Calu3 (cell line): Measurements from ENCODE around the gene SLFNL1. TPM values are rescaled to one million over a fixed set of nuclear protein-coding genes. Genes with fewer than 3 reads are reported as not detected.

Experiments
- BruUV-seq: library from RNA; stranded (reverse); fragments of 400-500 nt; replicated peaks from 2 replicates; lab custom pipeline; 2021; lab: Mats Ljungman, UMichigan
- CTCF ChIA-PET: fragments of 300-600 bp; sonication (Branson Sonifier 250); formaldehyde crosslinking; loops from one replicate; lab custom pipeline; 2022; ENCODE audit warnings: antibody characterized with exemption; lab: Charles Lee
- DNase-seq: peaks from one replicate; pipeline ENCODE4 v3.0.0; 2022
- H3K27ac Mint-ChIP-seq: one replicate; pipeline ENCODE4 v1.8.0; 2022; ENCODE audit warnings: mixed read lengths; ENCODE audit not compliant: unreplicated experiment
- H3K27me3 Mint-ChIP-seq: one replicate; pipeline ENCODE4 v1.8.0; 2022; ENCODE audit warnings: mixed read lengths; ENCODE audit not compliant: unreplicated experiment
- H3K36me3 Mint-ChIP-seq: one replicate; pipeline ENCODE4 v1.8.0; 2022; ENCODE audit warnings: mild to moderate bottlenecking, moderate library complexity, mixed read lengths; ENCODE audit not compliant: insufficient read depth, unreplicated experiment
- H3K4me1 Mint-ChIP-seq: one replicate; pipeline ENCODE4 v1.8.0; 2022; ENCODE audit warnings: mild to moderate bottlenecking, low read depth, mixed read lengths; ENCODE audit not compliant: unreplicated experiment
- H3K4me3 Mint-ChIP-seq: one replicate; pipeline ENCODE4 v1.8.0; 2022; ENCODE audit warnings: mild to moderate bottlenecking, low read depth, moderate library complexity, mixed read lengths; ENCODE audit not compliant: unreplicated experiment
- H3K9me3 Mint-ChIP-seq: one replicate; pipeline ENCODE4 v1.8.0; 2022; ENCODE audit warnings: low read depth, mixed read lengths; ENCODE audit not compliant: unreplicated experiment
- intact Hi-C: fragments of 100-400 bp; cut with micrococcal nuclease; formaldehyde crosslinking; loops from one replicate; pipeline ENCODE4 v1.10.0; 2022; ENCODE audit not compliant: unreplicated experiment
- total RNA-seq: library from RNA; stranded (reverse); gene quantifications from 2 replicates; pipeline ENCODE4 v1.2.3, GENCODE V29; 2022
- TF ChIP-seq, protein P1 (sequence below): fragments of 200-600 bp; IDR thresholded peaks from one replicate; pipeline ENCODE4 v1.8.0; 2022; ENCODE audit warnings: antibody characterized with exemption; ENCODE audit not compliant: unreplicated experiment

Gene SLFNL1
- total RNA-seq, 1 experiment from 2014 or later: 0.52 TPM

DNA sequence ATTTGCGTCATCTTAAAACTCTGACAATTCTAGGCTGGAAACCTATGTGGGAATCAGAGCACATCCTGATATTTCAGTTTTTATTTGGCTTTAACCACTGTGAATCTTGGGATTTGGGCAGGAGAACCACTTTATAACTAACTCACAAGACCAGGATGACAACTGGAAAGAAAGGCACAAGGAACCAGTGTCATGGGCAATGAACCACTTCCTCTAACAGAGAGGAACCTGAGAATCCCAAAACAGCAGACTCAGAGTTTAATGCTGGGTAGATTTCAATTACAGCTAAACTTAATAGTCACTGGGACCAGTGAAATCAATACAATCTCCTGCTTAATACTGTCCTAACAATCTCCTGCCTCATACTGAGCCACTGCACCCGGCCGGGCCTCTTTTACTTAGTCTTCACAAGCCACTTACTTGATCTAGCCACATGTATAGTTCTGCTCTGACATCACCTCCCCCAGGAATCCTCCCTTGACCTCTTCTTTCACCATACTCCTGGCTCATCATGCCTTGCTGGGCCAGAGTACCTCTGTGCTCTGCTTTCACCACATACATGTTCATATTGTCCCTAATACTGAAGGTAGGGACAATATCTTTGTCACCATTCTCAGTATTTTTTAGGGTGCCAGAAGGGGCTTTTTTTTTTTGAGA, 20.2 kb upstream of the SLFNL1 start:
- no peak for DNase-seq

DNA sequence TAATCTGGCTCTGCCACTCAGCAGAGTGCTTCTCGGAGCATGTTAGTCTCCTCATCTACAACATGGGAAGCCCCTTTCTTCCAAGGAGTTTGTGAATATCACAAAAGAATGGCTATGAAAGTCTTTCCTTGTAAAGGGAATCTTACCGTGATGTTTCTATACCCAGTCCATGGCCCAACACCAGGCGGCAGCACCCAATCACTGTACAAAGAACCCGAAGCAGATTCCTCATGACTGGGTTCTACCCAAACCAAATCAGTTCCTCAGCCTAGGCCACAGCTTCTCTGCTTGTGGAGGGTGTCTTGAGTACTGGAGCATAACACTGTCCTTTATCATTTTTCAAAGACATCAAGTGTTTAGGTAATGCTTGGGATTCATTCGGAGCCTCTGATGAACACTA, 16.6 kb upstream of the SLFNL1 start:
- Mint-ChIP-seq H3K27me3 (no peaks in the 10 kb centered on the region), H3K9me3 (no peaks in the 10 kb centered on the region), H3K4me3 (no peak overlapping the region), H3K27ac (no peak overlapping the region), H3K36me3 (peaks cover 5% of the 10 kb centered on the region), H3K4me1 (no peaks in the 10 kb centered on the region)
- CTCF ChIA-PET: no interaction called here
- TF ChIP-seq, protein P1, sequence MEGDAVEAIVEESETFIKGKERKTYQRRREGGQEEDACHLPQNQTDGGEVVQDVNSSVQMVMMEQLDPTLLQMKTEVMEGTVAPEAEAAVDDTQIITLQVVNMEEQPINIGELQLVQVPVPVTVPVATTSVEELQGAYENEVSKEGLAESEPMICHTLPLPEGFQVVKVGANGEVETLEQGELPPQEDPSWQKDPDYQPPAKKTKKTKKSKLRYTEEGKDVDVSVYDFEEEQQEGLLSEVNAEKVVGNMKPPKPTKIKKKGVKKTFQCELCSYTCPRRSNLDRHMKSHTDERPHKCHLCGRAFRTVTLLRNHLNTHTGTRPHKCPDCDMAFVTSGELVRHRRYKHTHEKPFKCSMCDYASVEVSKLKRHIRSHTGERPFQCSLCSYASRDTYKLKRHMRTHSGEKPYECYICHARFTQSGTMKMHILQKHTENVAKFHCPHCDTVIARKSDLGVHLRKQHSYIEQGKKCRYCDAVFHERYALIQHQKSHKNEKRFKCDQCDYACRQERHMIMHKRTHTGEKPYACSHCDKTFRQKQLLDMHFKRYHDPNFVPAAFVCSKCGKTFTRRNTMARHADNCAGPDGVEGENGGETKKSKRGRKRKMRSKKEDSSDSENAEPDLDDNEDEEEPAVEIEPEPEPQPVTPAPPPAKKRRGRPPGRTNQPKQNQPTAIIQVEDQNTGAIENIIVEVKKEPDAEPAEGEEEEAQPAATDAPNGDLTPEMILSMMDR: no peak
- no peak for DNase-seq
- BruUV-seq: no TSS peak
- intact Hi-C loops: loop anchor here (10.0 kb wide), 1 partner anchor 87 kb away; no protein-coding TSS in a partner anchor

More for the DNA sequence above, 20.2 kb upstream of the SLFNL1 start:
- CTCF ChIA-PET: no interaction called here
- Mint-ChIP-seq H3K9me3 (no peaks in the 10 kb centered on the region), H3K4me3 (no peak overlapping the region), H3K27ac (no peak overlapping the region), H3K36me3 (peaks cover under 1% of the 10 kb centered on the region), H3K27me3 (no peaks in the 10 kb centered on the region), H3K4me1 (peaks cover 17% of the 10 kb centered on the region)
- BruUV-seq: no TSS peak
- intact Hi-C loops: no loop called here
- TF ChIP-seq, protein P1: no peak

DNA sequence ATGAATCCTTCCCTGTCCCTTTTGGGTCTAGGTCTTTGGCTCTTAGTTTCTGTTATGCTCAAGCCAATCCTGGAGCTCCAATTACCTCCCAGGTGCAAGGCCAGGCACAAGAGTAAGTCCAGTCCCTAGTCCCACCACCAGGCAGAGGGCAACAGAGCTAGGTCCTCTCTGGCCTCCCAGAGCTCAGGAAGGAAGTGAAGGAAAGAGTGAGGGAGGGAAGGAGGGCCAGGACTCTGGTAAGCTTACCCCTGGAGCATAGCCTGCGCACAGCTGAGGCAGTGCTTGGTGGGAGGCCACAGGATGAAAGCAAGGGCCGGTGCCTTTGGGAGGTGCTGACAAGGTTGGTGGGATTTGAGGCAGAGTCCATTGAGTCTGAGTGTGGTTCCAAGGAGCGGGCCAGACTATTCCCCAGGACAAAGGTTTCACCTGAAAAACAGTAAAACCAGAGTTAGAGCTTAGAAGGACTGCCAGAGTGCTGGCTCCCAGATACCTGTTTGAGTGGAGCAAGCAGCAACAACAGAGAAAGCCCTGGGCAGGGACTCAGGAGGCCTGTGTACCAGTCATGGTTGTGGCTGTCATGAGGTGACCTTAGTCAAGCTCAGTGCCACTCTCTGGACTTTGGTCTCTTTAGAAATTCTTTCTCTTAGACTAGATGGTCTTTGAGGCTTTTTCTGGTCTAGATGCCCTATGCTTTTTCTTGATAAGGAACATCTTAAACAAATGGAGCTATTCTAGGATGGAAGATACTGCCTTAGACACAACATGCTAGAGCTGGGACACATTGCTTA, 15.8 kb upstream of the SLFNL1 start:
- H3K27me3 Mint-ChIP-seq: no peaks in the 10 kb centered on the region
- H3K27ac Mint-ChIP-seq: no peak overlapping the region
- BruUV-seq: no TSS peak
- TF ChIP-seq, protein P1: no peak
- no peaks in the 10 kb centered on the region for H3K4me1 Mint-ChIP-seq
- intact Hi-C loops: loop anchor here (10.0 kb wide), 1 partner anchor 87 kb away; no protein-coding TSS in a partner anchor
- no peaks in the 10 kb centered on the region for H3K9me3 Mint-ChIP-seq
- H3K36me3 Mint-ChIP-seq: peaks cover 8% of the 10 kb centered on the region
- CTCF ChIA-PET: interaction anchor here (0.6 kb wide), 2 partner anchors 10 to 440 kb away, joined by 6 read pairs; no protein-coding TSS in a partner anchor
- no peak overlapping the region for H3K4me3 Mint-ChIP-seq
- DNase-seq: no peak

DNA sequence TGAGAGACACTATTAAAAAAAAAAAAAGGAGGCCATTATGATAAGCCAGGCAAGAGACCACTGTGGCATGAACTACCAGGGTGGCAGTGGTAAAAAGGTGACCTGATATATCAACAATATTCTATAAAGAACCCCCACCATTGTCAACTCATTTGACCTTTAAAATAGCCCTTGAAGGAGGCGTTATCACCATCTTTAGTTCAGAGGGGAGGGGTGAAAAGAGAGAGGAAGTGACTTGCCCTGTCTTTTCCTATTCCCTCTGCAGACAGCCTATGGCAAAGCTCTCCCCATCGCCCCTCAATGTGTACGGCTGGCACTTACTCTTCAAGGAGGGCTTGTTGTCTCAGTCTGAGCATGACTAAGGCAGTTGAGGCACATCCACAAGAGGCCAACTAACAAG, 11.7 kb upstream of the SLFNL1 start:
- no peaks in the 10 kb centered on the region for H3K9me3 Mint-ChIP-seq
- no peaks in the 10 kb centered on the region for H3K27me3 Mint-ChIP-seq
- DNase-seq: no peak
- intact Hi-C loops: loop anchor here (10.0 kb wide), 1 partner anchor 92 kb away; no protein-coding TSS in a partner anchor
- peaks cover 23% of the 10 kb centered on the region for H3K36me3 Mint-ChIP-seq
- H3K4me1 Mint-ChIP-seq: no peaks in the 10 kb centered on the region
- BruUV-seq: no TSS peak
- H3K27ac Mint-ChIP-seq: no peak overlapping the region
- TF ChIP-seq, protein P1: no peak
- CTCF ChIA-PET: interaction anchor here (0.7 kb wide), 1 partner anchor 139 kb away, joined by 4 read pairs; no protein-coding TSS in a partner anchor
- no peak overlapping the region for H3K4me3 Mint-ChIP-seq
